Measurements from ENCODE around the gene CNTN1. TPM values are rescaled to one million over a fixed set of nuclear protein-coding genes. Genes with fewer than 3 reads are reported as not detected.

The CNTN1 gene
- total RNA-seq, 2 experiments from 2014 or later, result not detected

DNA sequence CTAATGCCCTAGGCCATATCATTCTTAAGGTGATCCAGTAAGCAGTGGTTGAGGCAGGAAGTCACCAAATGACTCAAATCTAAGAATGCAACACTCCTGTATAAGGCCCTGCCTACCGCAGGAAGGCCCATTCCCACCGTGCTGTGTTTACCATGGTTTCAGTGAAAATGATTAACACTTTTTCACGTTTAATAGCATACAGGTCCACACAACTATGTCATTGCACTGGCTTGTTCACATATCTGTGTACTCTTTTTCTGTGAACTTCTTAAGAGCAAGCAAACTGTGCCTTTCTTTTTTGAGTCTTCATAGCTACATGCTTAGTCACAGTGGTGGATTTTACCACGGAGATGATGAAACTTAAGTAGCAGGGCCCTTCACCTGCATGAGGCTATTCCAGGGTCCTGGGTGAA lies 214.9 kb downstream of the CNTN1 start:
- no peaks in the 10 kb centered on the region for H3K27me3 ChIP-seq (ENCODE audit: control insufficient read depth in 1 of 2, insufficient read depth in 2 of 2, low read length in 2 of 2)
- ChIA-PET CTCF (no interaction called here), POLR2A (no interaction called here)
- H3K27me3 Mint-ChIP-seq, result no peaks in the 10 kb centered on the region
- H3K4me1 Mint-ChIP-seq (ENCODE audit: low read depth), result no peaks in the 10 kb centered on the region
- DNase-seq (no peak), ATAC-seq (ENCODE audit: poor library complexity) (no peak)
- no peaks in the 10 kb centered on the region for H3K4me1 ChIP-seq (ENCODE audit: insufficient read depth, low read length)
- H3K27ac ChIP-seq (ENCODE audit: low read depth in 1 of 2, low read length in 2 of 2), result no peak overlapping the region
- intact Hi-C loops (cut with DNase I, micrococcal nuclease), result no loop called here
- H3K27ac Mint-ChIP-seq, result no peak overlapping the region
- H3K36me3 Mint-ChIP-seq (ENCODE audit: low read depth), result no peaks in the 10 kb centered on the region
- no peaks in the 10 kb centered on the region for H3K36me3 ChIP-seq (ENCODE audit: insufficient read depth, low read length)
- no peaks in the 10 kb centered on the region for H3K9me3 ChIP-seq (ENCODE audit: control insufficient read depth in 1 of 2, insufficient read depth in 1 of 2, low read length in 2 of 2)
- no peaks in the 10 kb centered on the region for H3K9me3 Mint-ChIP-seq
- TF ChIP-seq, protein P1, sequence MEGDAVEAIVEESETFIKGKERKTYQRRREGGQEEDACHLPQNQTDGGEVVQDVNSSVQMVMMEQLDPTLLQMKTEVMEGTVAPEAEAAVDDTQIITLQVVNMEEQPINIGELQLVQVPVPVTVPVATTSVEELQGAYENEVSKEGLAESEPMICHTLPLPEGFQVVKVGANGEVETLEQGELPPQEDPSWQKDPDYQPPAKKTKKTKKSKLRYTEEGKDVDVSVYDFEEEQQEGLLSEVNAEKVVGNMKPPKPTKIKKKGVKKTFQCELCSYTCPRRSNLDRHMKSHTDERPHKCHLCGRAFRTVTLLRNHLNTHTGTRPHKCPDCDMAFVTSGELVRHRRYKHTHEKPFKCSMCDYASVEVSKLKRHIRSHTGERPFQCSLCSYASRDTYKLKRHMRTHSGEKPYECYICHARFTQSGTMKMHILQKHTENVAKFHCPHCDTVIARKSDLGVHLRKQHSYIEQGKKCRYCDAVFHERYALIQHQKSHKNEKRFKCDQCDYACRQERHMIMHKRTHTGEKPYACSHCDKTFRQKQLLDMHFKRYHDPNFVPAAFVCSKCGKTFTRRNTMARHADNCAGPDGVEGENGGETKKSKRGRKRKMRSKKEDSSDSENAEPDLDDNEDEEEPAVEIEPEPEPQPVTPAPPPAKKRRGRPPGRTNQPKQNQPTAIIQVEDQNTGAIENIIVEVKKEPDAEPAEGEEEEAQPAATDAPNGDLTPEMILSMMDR (IDR thresholded peaks at IDR 0.05), result no peak
- no peak overlapping the region for H3K4me3 Mint-ChIP-seq
- H3K4me3 ChIP-seq (ENCODE audit: low read length), result no peak overlapping the region

GRCh38 chr12:40911676-40912075 lies 219.4 kb downstream of the CNTN1 start:
- intact Hi-C loops (cut with DNase I, micrococcal nuclease), result no loop called here
- no peaks in the 10 kb centered on the region for H3K4me1 ChIP-seq (ENCODE audit: insufficient read depth, low read length)
- H3K4me3 ChIP-seq (ENCODE audit: low read length), result no peak overlapping the region
- TF ChIP-seq, protein P1 (IDR thresholded peaks at IDR 0.05), result no peak
- no peak for ATAC-seq (ENCODE audit: poor library complexity)
- H3K27me3 Mint-ChIP-seq, result no peaks in the 10 kb centered on the region
- CTCF ChIA-PET, result no interaction called here
- H3K4me1 Mint-ChIP-seq (ENCODE audit: low read depth), result no peaks in the 10 kb centered on the region
- H3K27ac Mint-ChIP-seq, result no peak overlapping the region
- no peaks in the 10 kb centered on the region for H3K27me3 ChIP-seq (ENCODE audit: control insufficient read depth in 1 of 2, insufficient read depth in 2 of 2, low read length in 2 of 2)
- no peaks in the 10 kb centered on the region for H3K9me3 Mint-ChIP-seq
- H3K27ac ChIP-seq (ENCODE audit: low read depth in 1 of 2, low read length in 2 of 2), result no peak overlapping the region
- no peaks in the 10 kb centered on the region for H3K9me3 ChIP-seq (ENCODE audit: control insufficient read depth in 1 of 2, insufficient read depth in 1 of 2, low read length in 2 of 2)
- no peaks in the 10 kb centered on the region for H3K36me3 Mint-ChIP-seq (ENCODE audit: low read depth)
- H3K36me3 ChIP-seq (ENCODE audit: insufficient read depth, low read length), result no peaks in the 10 kb centered on the region
- DNase-seq, result no peak
- no peak overlapping the region for H3K4me3 Mint-ChIP-seq
- POLR2A ChIA-PET, result no interaction called here

GRCh38 chr12:40915172-40915571 lies 222.9 kb downstream of the CNTN1 start:
- H3K36me3 Mint-ChIP-seq (ENCODE audit: low read depth), result no peaks in the 10 kb centered on the region
- ATAC-seq (ENCODE audit: poor library complexity) (no peak), DNase-seq (no peak)
- H3K4me1 Mint-ChIP-seq (ENCODE audit: low read depth), result no peaks in the 10 kb centered on the region
- ChIA-PET POLR2A (no interaction called here), CTCF (no interaction called here)
- H3K27me3 Mint-ChIP-seq, result no peaks in the 10 kb centered on the region
- no peaks in the 10 kb centered on the region for H3K4me1 ChIP-seq (ENCODE audit: insufficient read depth, low read length)
- TF ChIP-seq, protein P1 (IDR thresholded peaks at IDR 0.05), result no peak
- no peaks in the 10 kb centered on the region for H3K9me3 ChIP-seq (ENCODE audit: control insufficient read depth in 1 of 2, insufficient read depth in 1 of 2, low read length in 2 of 2)
- no peak overlapping the region for H3K27ac ChIP-seq (ENCODE audit: low read depth in 1 of 2, low read length in 2 of 2)
- no peak overlapping the region for H3K4me3 ChIP-seq (ENCODE audit: low read length)
- no peak overlapping the region for H3K27ac Mint-ChIP-seq
- no peaks in the 10 kb centered on the region for H3K27me3 ChIP-seq (ENCODE audit: control insufficient read depth in 1 of 2, insufficient read depth in 2 of 2, low read length in 2 of 2)
- intact Hi-C loops (cut with DNase I, micrococcal nuclease), result no loop called here
- no peak overlapping the region for H3K4me3 Mint-ChIP-seq
- no peaks in the 10 kb centered on the region for H3K9me3 Mint-ChIP-seq
- H3K36me3 ChIP-seq (ENCODE audit: insufficient read depth, low read length), result no peaks in the 10 kb centered on the region
